ENCODE measurements around the gene KRTAP4-7.
"Not testable (repeated sequence)": the region's sequence is repeated elsewhere in the genome, so short reads cannot be mapped to it uniquely, and the experiment has no call there.

- TF ChIP-seq CTCF, POLR2A (IDR thresholded peaks at IDR 0.05): not testable (repeated sequence)
Observed at GRCh38 chr17:41065016-41065689, 18.8 kb upstream of the KRTAP4-7 start.
